Measurements from ENCODE around the gene LRRC19.

The LRRC19 gene

DNA sequence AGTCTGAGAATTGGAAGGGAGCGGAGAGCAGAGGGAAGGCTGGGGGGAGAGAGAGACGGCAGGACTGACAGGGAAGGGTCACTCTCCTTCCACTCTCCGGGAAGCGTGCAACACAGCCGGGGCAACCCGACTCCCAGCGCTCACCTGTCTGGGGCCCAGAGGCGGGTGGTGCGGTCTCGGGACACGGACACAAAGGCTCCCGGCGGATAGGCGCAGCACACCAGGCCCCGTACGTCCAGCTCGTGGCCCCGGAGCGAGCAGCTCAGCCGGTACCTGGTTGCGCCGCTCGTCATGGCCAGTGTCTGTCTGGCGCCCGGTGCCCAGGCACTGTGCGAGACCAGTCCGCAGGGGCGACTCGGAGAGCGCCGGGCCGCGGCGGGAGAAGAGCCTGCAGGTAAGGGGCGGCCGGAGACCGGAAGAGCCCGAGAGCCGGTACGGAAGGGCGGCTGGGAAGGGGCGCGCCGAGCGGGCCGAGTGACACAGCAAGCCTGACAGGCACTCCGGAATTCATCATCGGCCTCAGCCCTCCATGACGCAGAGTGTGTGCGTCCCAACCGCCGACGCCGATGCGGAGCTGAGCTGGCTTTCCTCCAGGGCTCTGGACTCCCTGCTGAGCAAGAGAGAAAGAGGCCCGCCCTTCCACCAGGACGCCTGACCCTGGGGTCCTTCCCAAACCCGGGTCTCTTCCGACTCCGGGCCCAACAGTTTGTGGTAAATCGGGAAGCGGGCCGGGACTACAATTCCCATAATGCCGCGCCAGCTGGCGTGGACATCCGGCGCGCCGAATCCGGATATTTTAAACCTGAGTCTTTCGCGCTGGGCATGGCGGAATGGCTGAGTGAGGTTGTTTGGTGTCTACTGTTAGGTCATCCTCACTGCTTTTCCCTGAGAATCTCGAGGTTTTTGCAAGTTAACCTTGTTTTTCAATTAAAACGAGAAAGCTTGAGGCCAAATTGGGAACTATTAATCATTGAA, 58.4 kb downstream of the LRRC19 start, which contains the start of gene PLAA (continued):
- TF ChIP-seq, protein P1, sequence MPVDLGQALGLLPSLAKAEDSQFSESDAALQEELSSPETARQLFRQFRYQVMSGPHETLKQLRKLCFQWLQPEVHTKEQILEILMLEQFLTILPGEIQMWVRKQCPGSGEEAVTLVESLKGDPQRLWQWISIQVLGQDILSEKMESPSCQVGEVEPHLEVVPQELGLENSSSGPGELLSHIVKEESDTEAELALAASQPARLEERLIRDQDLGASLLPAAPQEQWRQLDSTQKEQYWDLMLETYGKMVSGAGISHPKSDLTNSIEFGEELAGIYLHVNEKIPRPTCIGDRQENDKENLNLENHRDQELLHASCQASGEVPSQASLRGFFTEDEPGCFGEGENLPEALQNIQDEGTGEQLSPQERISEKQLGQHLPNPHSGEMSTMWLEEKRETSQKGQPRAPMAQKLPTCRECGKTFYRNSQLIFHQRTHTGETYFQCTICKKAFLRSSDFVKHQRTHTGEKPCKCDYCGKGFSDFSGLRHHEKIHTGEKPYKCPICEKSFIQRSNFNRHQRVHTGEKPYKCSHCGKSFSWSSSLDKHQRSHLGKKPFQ (tag by site-specific recombination; IDR thresholded peaks at IDR 0.05): no peak
- TF ChIP-seq ZNF843 (tag by site-specific recombination; IDR thresholded peaks at IDR 0.05) (0 out of 2 replicates have a peak, but pooled peaks have one; percentile 9), ZNF266 (tag by site-specific recombination; IDR thresholded peaks at IDR 0.05; ENCODE audit: low read depth) (no peak), ZNF274 (IDR thresholded peaks at IDR 0.05; ENCODE audit: low read length) (no peak), ZNF274 (tag by site-specific recombination; IDR thresholded peaks at IDR 0.05; ENCODE audit: borderline replicate concordance) (no peak), ZNF121 (tag by site-specific recombination; IDR thresholded peaks at IDR 0.05) (no peak), ZNF133 (tag by site-specific recombination; IDR thresholded peaks at IDR 0.05) (no peak), ZNF707 (tag by site-specific recombination; IDR thresholded peaks at IDR 0.05) (no peak), ZNF114 (tag by site-specific recombination; IDR thresholded peaks at IDR 0.05) (no peak), ZNF521 (tag by site-specific recombination; IDR thresholded peaks at IDR 0.05) (no peak), ZBTB8A (tag by site-specific recombination; IDR thresholded peaks at IDR 0.05) (peak; percentile 99), ZNF585B (tag by site-specific recombination; IDR thresholded peaks at IDR 0.05) (no peak), ZNF140 (tag by site-specific recombination; IDR thresholded peaks at IDR 0.05) (no peak), ZNF623 (tag by site-specific recombination; IDR thresholded peaks at IDR 0.05) (no peak), ZNF211 (tag by site-specific recombination; IDR thresholded peaks at IDR 0.05; ENCODE audit: low read depth) (no peak), ZBTB21 (tag by site-specific recombination; IDR thresholded peaks at IDR 0.05) (peak; percentile 91), ZFHX2 (tag by site-specific recombination; conservative IDR thresholded peaks at IDR 0.05) (no peak), BCL11B (tag by site-specific recombination; IDR thresholded peaks at IDR 0.05; ENCODE audit: low read depth) (no peak)
- TF ChIP-seq, protein P2, sequence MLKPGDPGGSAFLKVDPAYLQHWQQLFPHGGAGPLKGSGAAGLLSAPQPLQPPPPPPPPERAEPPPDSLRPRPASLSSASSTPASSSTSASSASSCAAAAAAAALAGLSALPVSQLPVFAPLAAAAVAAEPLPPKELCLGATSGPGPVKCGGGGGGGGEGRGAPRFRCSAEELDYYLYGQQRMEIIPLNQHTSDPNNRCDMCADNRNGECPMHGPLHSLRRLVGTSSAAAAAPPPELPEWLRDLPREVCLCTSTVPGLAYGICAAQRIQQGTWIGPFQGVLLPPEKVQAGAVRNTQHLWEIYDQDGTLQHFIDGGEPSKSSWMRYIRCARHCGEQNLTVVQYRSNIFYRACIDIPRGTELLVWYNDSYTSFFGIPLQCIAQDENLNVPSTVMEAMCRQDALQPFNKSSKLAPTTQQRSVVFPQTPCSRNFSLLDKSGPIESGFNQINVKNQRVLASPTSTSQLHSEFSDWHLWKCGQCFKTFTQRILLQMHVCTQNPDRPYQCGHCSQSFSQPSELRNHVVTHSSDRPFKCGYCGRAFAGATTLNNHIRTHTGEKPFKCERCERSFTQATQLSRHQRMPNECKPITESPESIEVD (tag by site-specific recombination; IDR thresholded peaks at IDR 0.05): no peak
- TF ChIP-seq, protein P3, sequence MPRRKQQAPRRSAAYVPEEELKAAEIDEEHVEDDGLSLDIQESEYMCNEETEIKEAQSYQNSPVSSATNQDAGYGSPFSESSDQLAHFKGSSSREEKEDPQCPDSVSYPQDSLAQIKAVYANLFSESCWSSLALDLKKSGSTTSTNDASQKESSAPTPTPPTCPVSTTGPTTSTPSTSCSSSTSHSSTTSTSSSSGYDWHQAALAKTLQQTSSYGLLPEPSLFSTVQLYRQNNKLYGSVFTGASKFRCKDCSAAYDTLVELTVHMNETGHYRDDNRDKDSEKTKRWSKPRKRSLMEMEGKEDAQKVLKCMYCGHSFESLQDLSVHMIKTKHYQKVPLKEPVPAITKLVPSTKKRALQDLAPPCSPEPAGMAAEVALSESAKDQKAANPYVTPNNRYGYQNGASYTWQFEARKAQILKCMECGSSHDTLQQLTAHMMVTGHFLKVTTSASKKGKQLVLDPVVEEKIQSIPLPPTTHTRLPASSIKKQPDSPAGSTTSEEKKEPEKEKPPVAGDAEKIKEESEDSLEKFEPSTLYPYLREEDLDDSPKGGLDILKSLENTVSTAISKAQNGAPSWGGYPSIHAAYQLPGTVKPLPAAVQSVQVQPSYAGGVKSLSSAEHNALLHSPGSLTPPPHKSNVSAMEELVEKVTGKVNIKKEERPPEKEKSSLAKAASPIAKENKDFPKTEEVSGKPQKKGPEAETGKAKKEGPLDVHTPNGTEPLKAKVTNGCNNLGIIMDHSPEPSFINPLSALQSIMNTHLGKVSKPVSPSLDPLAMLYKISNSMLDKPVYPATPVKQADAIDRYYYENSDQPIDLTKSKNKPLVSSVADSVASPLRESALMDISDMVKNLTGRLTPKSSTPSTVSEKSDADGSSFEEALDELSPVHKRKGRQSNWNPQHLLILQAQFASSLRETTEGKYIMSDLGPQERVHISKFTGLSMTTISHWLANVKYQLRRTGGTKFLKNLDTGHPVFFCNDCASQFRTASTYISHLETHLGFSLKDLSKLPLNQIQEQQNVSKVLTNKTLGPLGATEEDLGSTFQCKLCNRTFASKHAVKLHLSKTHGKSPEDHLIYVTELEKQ (tag by site-specific recombination; IDR thresholded peaks at IDR 0.05; ENCODE audit: borderline replicate concordance): no peak
- TF ChIP-seq, protein P4, sequence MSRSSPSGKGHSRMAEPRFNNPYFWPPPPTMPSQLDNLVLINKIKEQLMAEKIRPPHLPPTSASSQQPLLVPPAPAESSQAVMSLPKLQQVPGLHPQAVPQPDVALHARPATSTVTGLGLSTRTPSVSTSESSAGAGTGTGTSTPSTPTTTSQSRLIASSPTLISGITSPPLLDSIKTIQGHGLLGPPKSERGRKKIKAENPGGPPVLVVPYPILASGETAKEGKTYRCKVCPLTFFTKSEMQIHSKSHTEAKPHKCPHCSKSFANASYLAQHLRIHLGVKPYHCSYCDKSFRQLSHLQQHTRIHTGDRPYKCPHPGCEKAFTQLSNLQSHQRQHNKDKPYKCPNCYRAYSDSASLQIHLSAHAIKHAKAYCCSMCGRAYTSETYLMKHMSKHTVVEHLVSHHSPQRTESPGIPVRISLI (tag by site-specific recombination; IDR thresholded peaks at IDR 0.05): no peak
- TF ChIP-seq, protein P5, sequence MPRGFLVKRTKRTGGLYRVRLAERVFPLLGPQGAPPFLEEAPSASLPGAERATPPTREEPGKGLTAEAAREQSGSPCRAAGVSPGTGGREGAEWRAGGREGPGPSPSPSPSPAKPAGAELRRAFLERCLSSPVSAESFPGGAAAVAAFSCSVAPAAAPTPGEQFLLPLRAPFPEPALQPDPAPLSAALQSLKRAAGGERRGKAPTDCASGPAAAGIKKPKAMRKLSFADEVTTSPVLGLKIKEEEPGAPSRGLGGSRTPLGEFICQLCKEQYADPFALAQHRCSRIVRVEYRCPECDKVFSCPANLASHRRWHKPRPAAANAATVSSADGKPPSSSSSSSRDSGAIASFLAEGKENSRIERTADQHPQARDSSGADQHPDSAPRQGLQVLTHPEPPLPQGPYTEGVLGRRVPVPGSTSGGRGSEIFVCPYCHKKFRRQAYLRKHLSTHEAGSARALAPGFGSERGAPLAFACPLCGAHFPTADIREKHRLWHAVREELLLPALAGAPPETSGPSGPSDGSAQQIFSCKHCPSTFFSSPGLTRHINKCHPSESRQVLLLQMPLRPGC (tag by site-specific recombination; IDR thresholded peaks at IDR 0.05): no peak
- TF ChIP-seq, protein P6, sequence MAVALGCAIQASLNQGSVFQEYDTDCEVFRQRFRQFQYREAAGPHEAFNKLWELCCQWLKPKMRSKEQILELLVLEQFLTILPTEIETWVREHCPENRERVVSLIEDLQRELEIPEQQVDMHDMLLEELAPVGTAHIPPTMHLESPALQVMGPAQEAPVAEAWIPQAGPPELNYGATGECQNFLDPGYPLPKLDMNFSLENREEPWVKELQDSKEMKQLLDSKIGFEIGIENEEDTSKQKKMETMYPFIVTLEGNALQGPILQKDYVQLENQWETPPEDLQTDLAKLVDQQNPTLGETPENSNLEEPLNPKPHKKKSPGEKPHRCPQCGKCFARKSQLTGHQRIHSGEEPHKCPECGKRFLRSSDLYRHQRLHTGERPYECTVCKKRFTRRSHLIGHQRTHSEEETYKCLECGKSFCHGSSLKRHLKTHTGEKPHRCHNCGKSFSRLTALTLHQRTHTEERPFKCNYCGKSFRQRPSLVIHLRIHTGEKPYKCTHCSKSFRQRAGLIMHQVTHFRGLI (tag by site-specific recombination; IDR thresholded peaks at IDR 0.05): no peak
- TF ChIP-seq, protein P7, sequence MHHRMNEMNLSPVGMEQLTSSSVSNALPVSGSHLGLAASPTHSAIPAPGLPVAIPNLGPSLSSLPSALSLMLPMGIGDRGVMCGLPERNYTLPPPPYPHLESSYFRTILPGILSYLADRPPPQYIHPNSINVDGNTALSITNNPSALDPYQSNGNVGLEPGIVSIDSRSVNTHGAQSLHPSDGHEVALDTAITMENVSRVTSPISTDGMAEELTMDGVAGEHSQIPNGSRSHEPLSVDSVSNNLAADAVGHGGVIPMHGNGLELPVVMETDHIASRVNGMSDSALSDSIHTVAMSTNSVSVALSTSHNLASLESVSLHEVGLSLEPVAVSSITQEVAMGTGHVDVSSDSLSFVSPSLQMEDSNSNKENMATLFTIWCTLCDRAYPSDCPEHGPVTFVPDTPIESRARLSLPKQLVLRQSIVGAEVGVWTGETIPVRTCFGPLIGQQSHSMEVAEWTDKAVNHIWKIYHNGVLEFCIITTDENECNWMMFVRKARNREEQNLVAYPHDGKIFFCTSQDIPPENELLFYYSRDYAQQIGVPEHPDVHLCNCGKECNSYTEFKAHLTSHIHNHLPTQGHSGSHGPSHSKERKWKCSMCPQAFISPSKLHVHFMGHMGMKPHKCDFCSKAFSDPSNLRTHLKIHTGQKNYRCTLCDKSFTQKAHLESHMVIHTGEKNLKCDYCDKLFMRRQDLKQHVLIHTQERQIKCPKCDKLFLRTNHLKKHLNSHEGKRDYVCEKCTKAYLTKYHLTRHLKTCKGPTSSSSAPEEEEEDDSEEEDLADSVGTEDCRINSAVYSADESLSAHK (tag by site-specific recombination; IDR thresholded peaks at IDR 0.05): no peak; the same call in 1 of the 2 replicates

Measured in HEK293 (cell line).